Measurements from ENCODE around the gene KLF15.

- TF ChIP-seq POLR2AphosphoS5 (IDR thresholded peaks at IDR 0.05; ENCODE audit: low read depth, low read length), result no peak
- no peak for TF ChIP-seq REST (IDR thresholded peaks at IDR 0.05; ENCODE audit: insufficient read depth in 1 of 2, low read depth in 2 of 2, low read length in 2 of 2)
Observed at GRCh38 chr3:126402178-126402577, 45.0 kb upstream of the KLF15 start.

Measured in PFSK-1 (cell line).